K562 (cell line): ENCODE results near the gene P4HTM.

ENCODE experiments used
- BRF1 ChIP-seq: IDR thresholded peaks from 3 replicates; pipeline ENCODE4 v1.6.1; 2011; ENCODE audit warnings: borderline replicate concordance, mild to moderate bottlenecking; ENCODE audit not compliant: insufficient read length; ENCODE audit errors: extremely low read depth
- CREB1 ChIP-seq, 2 experiments: sonication (generic) in 1 of 2; formaldehyde crosslinking in 1 of 2; IDR thresholded peaks; 2 replicates each; pipeline versions ENCODE4 v1.6.1 to v1.8.0; 2012 to 2022; ENCODE audit warnings: inconsistent platforms in 1 of 2, mild to moderate bottlenecking in 1 of 2, missing genetic modification reagents in 1 of 2, moderate library complexity in 1 of 2
- EGR1 ChIP-seq: fragments of 450-650 bp; conservative IDR thresholded peaks from 2 replicates; pipeline ENCODE4 v1.6.1; 2017; ENCODE audit warnings: mild to moderate bottlenecking
- EP300 ChIP-seq: IDR thresholded peaks from 2 replicates; pipeline ENCODE4 v1.6.1; 2012; ENCODE audit warnings: low read length, improper control_type of control experiment
- FOXM1 ChIP-seq, 2 experiments: fragments of 450-650 bp in 1 of 2; sonication (generic) in 1 of 2; formaldehyde crosslinking in 1 of 2; IDR thresholded peaks; 2 replicates each; pipeline versions ENCODE4 v1.6.1 to v1.9.0; 2017 to 2022; ENCODE audit warnings: low read depth in 2 of 2, mild to moderate bottlenecking in 2 of 2, missing genetic modification reagents in 1 of 2, moderate library complexity in 1 of 2
- KLF10 ChIP-seq: fragments of 250-450 bp; sonication (Bioruptor Pico); IDR thresholded peaks from 2 replicates; pipeline ENCODE4 v1.6.1; 2021; ENCODE audit warnings: matching md5 sums
- MAFK ChIP-seq: IDR thresholded peaks from 2 replicates; pipeline ENCODE4 v1.6.1; 2011; ENCODE audit warnings: low read length, improper control_type of control experiment
- MCM5 ChIP-seq: fragments of 450-650 bp; IDR thresholded peaks from 2 replicates; pipeline ENCODE4 v1.6.1; 2016; ENCODE audit warnings: low read depth
- POLR2AphosphoS2 ChIP-seq: IDR thresholded peaks from 2 replicates; pipeline ENCODE4 v1.6.1; 2012; ENCODE audit warnings: low read length, improper control_type of control experiment
- SP1 ChIP-seq: sonication (generic); formaldehyde crosslinking; IDR thresholded peaks from 2 replicates; pipeline ENCODE4 v1.8.1; 2022; ENCODE audit warnings: mild to moderate bottlenecking, missing genetic modification reagents
- ZNF253 ChIP-seq: fragments of 250-450 bp; sonication (Bioruptor Pico); conservative IDR thresholded peaks from 2 replicates; pipeline ENCODE4 v1.6.1; 2021; ENCODE audit warnings: mild to moderate bottlenecking
- TF ChIP-seq, protein P1 (sequence below), 3 experiments: IDR thresholded peaks in 2 of 3; conservative IDR thresholded peaks in 1 of 3; 2 replicates each; pipeline ENCODE4 v1.5.1; 2011 to 2012; ENCODE audit warnings: low read length in 3 of 3, mild to moderate bottlenecking in 3 of 3, control low read depth in 2 of 3, improper control_type of control experiment in 1 of 3, inconsistent platforms in 1 of 3, low read depth in 1 of 3, mixed read lengths in 1 of 3, moderate library complexity in 1 of 3; ENCODE audit not compliant: insufficient read depth in 2 of 3
- TF ChIP-seq, protein P2 (sequence below), 3 experiments: fragments of 200-800 bp in 1 of 3; fragments of 250-450 bp in 1 of 3; fragments of 450-650 bp in 1 of 3; sonication (Bioruptor Pico) in 1 of 3; sonication (Bioruptor generic) in 1 of 3; formaldehyde crosslinking in 1 of 3; IDR thresholded peaks; 2 replicates each; pipeline versions ENCODE4 v1.6.1 to v1.8.0; 2016 to 2022; ENCODE audit warnings: mild to moderate bottlenecking in 2 of 3, missing genetic modification characterization in 2 of 3, missing compliant biosample characterization in 1 of 3, moderate library complexity in 1 of 3

- TF ChIP-seq, protein P1, sequence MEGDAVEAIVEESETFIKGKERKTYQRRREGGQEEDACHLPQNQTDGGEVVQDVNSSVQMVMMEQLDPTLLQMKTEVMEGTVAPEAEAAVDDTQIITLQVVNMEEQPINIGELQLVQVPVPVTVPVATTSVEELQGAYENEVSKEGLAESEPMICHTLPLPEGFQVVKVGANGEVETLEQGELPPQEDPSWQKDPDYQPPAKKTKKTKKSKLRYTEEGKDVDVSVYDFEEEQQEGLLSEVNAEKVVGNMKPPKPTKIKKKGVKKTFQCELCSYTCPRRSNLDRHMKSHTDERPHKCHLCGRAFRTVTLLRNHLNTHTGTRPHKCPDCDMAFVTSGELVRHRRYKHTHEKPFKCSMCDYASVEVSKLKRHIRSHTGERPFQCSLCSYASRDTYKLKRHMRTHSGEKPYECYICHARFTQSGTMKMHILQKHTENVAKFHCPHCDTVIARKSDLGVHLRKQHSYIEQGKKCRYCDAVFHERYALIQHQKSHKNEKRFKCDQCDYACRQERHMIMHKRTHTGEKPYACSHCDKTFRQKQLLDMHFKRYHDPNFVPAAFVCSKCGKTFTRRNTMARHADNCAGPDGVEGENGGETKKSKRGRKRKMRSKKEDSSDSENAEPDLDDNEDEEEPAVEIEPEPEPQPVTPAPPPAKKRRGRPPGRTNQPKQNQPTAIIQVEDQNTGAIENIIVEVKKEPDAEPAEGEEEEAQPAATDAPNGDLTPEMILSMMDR (IDR thresholded peaks at IDR 0.05 in 2 of 3, conservative IDR thresholded peaks at IDR 0.05 in 1 of 3; ENCODE audit: insufficient read depth in 2 of 3, low read depth in 1 of 3, low read length in 3 of 3) = peak; percentile 39 to 55 (median 42); a peak in 5 of 6 replicates
- TF ChIP-seq, protein P2, sequence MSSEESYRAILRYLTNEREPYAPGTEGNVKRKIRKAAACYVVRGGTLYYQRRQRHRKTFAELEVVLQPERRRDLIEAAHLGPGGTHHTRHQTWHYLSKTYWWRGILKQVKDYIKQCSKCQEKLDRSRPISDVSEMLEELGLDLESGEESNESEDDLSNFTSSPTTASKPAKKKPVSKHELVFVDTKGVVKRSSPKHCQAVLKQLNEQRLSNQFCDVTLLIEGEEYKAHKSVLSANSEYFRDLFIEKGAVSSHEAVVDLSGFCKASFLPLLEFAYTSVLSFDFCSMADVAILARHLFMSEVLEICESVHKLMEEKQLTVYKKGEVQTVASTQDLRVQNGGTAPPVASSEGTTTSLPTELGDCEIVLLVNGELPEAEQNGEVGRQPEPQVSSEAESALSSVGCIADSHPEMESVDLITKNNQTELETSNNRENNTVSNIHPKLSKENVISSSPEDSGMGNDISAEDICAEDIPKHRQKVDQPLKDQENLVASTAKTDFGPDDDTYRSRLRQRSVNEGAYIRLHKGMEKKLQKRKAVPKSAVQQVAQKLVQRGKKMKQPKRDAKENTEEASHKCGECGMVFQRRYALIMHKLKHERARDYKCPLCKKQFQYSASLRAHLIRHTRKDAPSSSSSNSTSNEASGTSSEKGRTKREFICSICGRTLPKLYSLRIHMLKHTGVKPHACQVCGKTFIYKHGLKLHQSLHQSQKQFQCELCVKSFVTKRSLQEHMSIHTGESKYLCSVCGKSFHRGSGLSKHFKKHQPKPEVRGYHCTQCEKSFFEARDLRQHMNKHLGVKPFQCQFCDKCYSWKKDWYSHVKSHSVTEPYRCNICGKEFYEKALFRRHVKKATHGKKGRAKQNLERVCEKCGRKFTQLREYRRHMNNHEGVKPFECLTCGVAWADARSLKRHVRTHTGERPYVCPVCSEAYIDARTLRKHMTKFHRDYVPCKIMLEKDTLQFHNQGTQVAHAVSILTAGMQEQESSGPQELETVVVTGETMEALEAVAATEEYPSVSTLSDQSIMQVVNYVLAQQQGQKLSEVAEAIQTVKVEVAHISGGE (CRISPR knock-in tag; IDR thresholded peaks at IDR 0.05) = no peak
- TF ChIP-seq FOXM1 (IDR thresholded peaks at IDR 0.05; ENCODE audit: low read depth) = no peak; the same call in 1 of the 2 replicates
- TF ChIP-seq FOXM1 (CRISPR knock-in tag; IDR thresholded peaks at IDR 0.05; ENCODE audit: low read depth) = no peak
- TF ChIP-seq EP300 = no peak
- TF ChIP-seq ZNF253 (CRISPR knock-in tag) = no peak
- TF ChIP-seq POLR2AphosphoS2 = no peak; the same call in 1 of the 2 replicates
- TF ChIP-seq MCM5 = no peak
- TF ChIP-seq KLF10 = no peak
- peak; percentile 88 for TF ChIP-seq EGR1
- TF ChIP-seq CREB1 (IDR thresholded peaks at IDR 0.05) = peak; percentile 44; the same call in 1 of the 2 replicates
- no peak; the same call in 1 of the 2 replicates for TF ChIP-seq CREB1 (CRISPR knock-in tag; IDR thresholded peaks at IDR 0.05)
- TF ChIP-seq MAFK = no peak
- peak; percentile 81 for TF ChIP-seq SP1 (CRISPR knock-in tag)
- no peak for TF ChIP-seq BRF1
Measured at GRCh38 chr3:49007068-49007770, 17.2 kb downstream of the P4HTM start, which contains the start of gene WDR6.
